ENCODE measurements around the gene PSMB3.

Gene PSMB3

GRCh38 chr17:38752308-38753070, at the start of gene PSMB3:
Gene PSMB3 (plus strand): TSS chr17:38752741. CDS start chr17:38752827, 86 bp downstream.
- peak within 1 kb of the TSS; percentile 77 for H2AFZ ChIP-seq (ENCODE audit: low read length)
- TF ChIP-seq EZH2 (IDR thresholded peaks at IDR 0.05; ENCODE audit: borderline replicate concordance, low read length) (no peak), CTCF (IDR thresholded peaks at IDR 0.05; ENCODE audit: low read length) (no peak)
- no peaks in the 10 kb centered on the region for H3K9me3 ChIP-seq (ENCODE audit: low read length)
- peak within 1 kb of the TSS; percentile 91 for H3K4me3 ChIP-seq (ENCODE audit: low read depth, low read length, poor library complexity, severe bottlenecking)
- H3K9me2 ChIP-seq (ENCODE audit: low read depth, low read length): no peaks in the 10 kb centered on the region
- peak within 1 kb of the TSS; percentile 68 for H3K27ac ChIP-seq (ENCODE audit: low read depth, low read length, poor library complexity, severe bottlenecking)
- H3K4me1 ChIP-seq (ENCODE audit: insufficient read depth, low read length, severe bottlenecking): peaks cover 36% of the 10 kb centered on the region
- H3F3A ChIP-seq (ENCODE audit: insufficient read depth, low read length): 0 out of 2 replicates have a peak, but pooled peaks cover 4% of the 10 kb centered on the region
- H3K27me3 ChIP-seq (ENCODE audit: insufficient read depth, low read length): peaks cover 5% of the 10 kb centered on the region; the same call in 1 of the 2 replicates
- H3K9ac ChIP-seq (ENCODE audit: low read length): peak within 1 kb of the TSS; percentile 90
- no peaks in the 10 kb centered on the region for H4K20me1 ChIP-seq (ENCODE audit: insufficient read depth, low read length)
- H3K36me3 ChIP-seq (ENCODE audit: insufficient read depth, low read length): peaks cover 36% of the 10 kb centered on the region
- peaks cover 10% of the 10 kb centered on the region for H3K79me2 ChIP-seq (ENCODE audit: insufficient read depth, low read length)
- H3K4me2 ChIP-seq (ENCODE audit: low read length): peak within 1 kb of the TSS; percentile 90

- Histone ChIP-seq H3K36me3 (ENCODE audit: insufficient read depth, low read length) (peaks cover 9% of the 10 kb centered on the region), H3K9me3 (ENCODE audit: low read length) (no peaks in the 10 kb centered on the region), H3K27me3 (ENCODE audit: insufficient read depth, low read length) (peaks cover 4% of the 10 kb centered on the region; the same call in 1 of the 2 replicates), H4K20me1 (ENCODE audit: insufficient read depth, low read length) (no peaks in the 10 kb centered on the region), H3K4me1 (ENCODE audit: insufficient read depth, low read length, severe bottlenecking) (peaks cover 39% of the 10 kb centered on the region), H3K9me2 (ENCODE audit: low read depth, low read length) (no peaks in the 10 kb centered on the region), H3K4me3 (ENCODE audit: low read depth, low read length, poor library complexity, severe bottlenecking) (peak overlapping the region; percentile 95), H3F3A (ENCODE audit: insufficient read depth, low read length) (peaks cover 7% of the 10 kb centered on the region; the same call in 1 of the 2 replicates), H3K79me2 (ENCODE audit: insufficient read depth, low read length) (0 out of 2 replicates have a peak, but pooled peaks cover 4% of the 10 kb centered on the region), H3K4me2 (ENCODE audit: low read length) (peak overlapping the region; percentile 94), H3K9ac (ENCODE audit: low read length) (peak overlapping the region; percentile 93), H3K27ac (ENCODE audit: low read depth, low read length, poor library complexity, severe bottlenecking) (peak overlapping the region; percentile 90), H2AFZ (ENCODE audit: low read length) (no peak overlapping the region)
- TF ChIP-seq CTCF (IDR thresholded peaks at IDR 0.05; ENCODE audit: low read length) (no peak), EZH2 (IDR thresholded peaks at IDR 0.05; ENCODE audit: borderline replicate concordance, low read length) (no peak)
Observed at GRCh38 chr17:38702916-38703741, 49.4 kb upstream of the PSMB3 start.

- Histone ChIP-seq H3F3A (ENCODE audit: insufficient read depth, low read length) (peaks cover 7% of the 10 kb centered on the region; the same call in 1 of the 2 replicates), H3K27me3 (ENCODE audit: insufficient read depth, low read length) (peaks cover 4% of the 10 kb centered on the region; the same call in 1 of the 2 replicates), H3K4me1 (ENCODE audit: insufficient read depth, low read length, severe bottlenecking) (peaks cover 39% of the 10 kb centered on the region), H3K36me3 (ENCODE audit: insufficient read depth, low read length) (peaks cover 14% of the 10 kb centered on the region), H3K27ac (ENCODE audit: low read depth, low read length, poor library complexity, severe bottlenecking) (peak overlapping the region; percentile 90), H4K20me1 (ENCODE audit: insufficient read depth, low read length) (no peaks in the 10 kb centered on the region), H3K9me3 (ENCODE audit: low read length) (no peaks in the 10 kb centered on the region), H3K4me2 (ENCODE audit: low read length) (peak overlapping the region; percentile 94), H3K79me2 (ENCODE audit: insufficient read depth, low read length) (0 out of 2 replicates have a peak, but pooled peaks cover 4% of the 10 kb centered on the region), H3K4me3 (ENCODE audit: low read depth, low read length, poor library complexity, severe bottlenecking) (peak overlapping the region; percentile 95), H3K9ac (ENCODE audit: low read length) (peak overlapping the region; percentile 93), H3K9me2 (ENCODE audit: low read depth, low read length) (no peaks in the 10 kb centered on the region), H2AFZ (ENCODE audit: low read length) (no peak overlapping the region)
- no peak for TF ChIP-seq EZH2 (IDR thresholded peaks at IDR 0.05; ENCODE audit: borderline replicate concordance, low read length)
- TF ChIP-seq CTCF (IDR thresholded peaks at IDR 0.05; ENCODE audit: low read length): no peak
Observed at GRCh38 chr17:38703742-38704605, 48.6 kb upstream of the PSMB3 start.

Measured in OCI-LY1 (cell line).